Keratinocyte (primary cell): ENCODE results near the gene PCCB. TPM values are rescaled to one million over a fixed set of nuclear protein-coding genes. Genes with fewer than 3 reads are reported as not detected.

Source experiments
- DNase-seq: peaks from one replicate; pipeline ENCODE4 v3.0.0-alpha.2; 2011; ENCODE audit warnings: low read depth, missing footprints, low spot score
- FAIRE-seq: peaks from 2 replicates; lab custom pipeline; 2011; peaks lifted over from hg19 to GRCh38; lab: Jason Lieb, UNC
- H2AFZ ChIP-seq: 2 replicates; pipeline ENCODE4 v1.6.0; 2012; ENCODE audit warnings: low read length, control low read depth, inconsistent platforms; ENCODE audit not compliant: control insufficient read depth
- H3K27ac ChIP-seq: 2 replicates; pipeline ENCODE4 v1.5.1; 2011; ENCODE audit warnings: low read length; ENCODE audit not compliant: control insufficient read depth, insufficient read depth
- H3K27me3 ChIP-seq: 3 replicates; pipeline ENCODE4 v1.6.0; 2011; ENCODE audit warnings: low read length; ENCODE audit not compliant: control insufficient read depth, insufficient read depth; ENCODE audit errors: extremely low read depth
- H3K36me3 ChIP-seq, 2 experiments: 2 replicates in 1 of 2; 3 replicates in 1 of 2; pipeline ENCODE4 v1.5.1; 2011; ENCODE audit warnings: low read length in 2 of 2, mild to moderate bottlenecking in 1 of 2; ENCODE audit not compliant: control insufficient read depth in 2 of 2, insufficient read depth in 2 of 2; ENCODE audit errors: extremely low read depth in 1 of 2
- H3K4me1 ChIP-seq: 3 replicates; pipeline ENCODE4 v1.5.1; 2011; ENCODE audit warnings: low read length; ENCODE audit not compliant: control insufficient read depth, insufficient read depth; ENCODE audit errors: extremely low read depth
- H3K4me2 ChIP-seq: 3 replicates; pipeline ENCODE4 v1.6.0; 2011; ENCODE audit warnings: low read depth, low read length; ENCODE audit not compliant: control insufficient read depth, insufficient read depth; ENCODE audit errors: extremely low read depth
- H3K4me3 ChIP-seq, 3 experiments: fragments of 200-600 bp in 1 of 3; sonication (generic) in 1 of 3; 2 replicates in 2 of 3; 3 replicates in 1 of 3; pipeline ENCODE4 v1.5.1; 2011 to 2016; ENCODE audit warnings: low read length in 3 of 3, mild to moderate bottlenecking in 3 of 3, control low read depth in 2 of 3, inconsistent platforms in 1 of 3, low read depth in 1 of 3, mixed read lengths in 1 of 3, mixed run types in 1 of 3, moderate library complexity in 1 of 3; ENCODE audit not compliant: control insufficient read depth in 2 of 3, insufficient read depth in 2 of 3; ENCODE audit errors: extremely low read depth in 1 of 3
- H3K79me2 ChIP-seq: 2 replicates; pipeline ENCODE4 v1.6.0; 2012; ENCODE audit warnings: low read length; ENCODE audit not compliant: control insufficient read depth, insufficient read depth
- H3K9ac ChIP-seq: 3 replicates; pipeline ENCODE4 v1.6.0; 2011; ENCODE audit warnings: low read length; ENCODE audit not compliant: control insufficient read depth, insufficient read depth; ENCODE audit errors: extremely low read depth
- H3K9me1 ChIP-seq: 3 replicates; pipeline ENCODE4 v1.6.0; 2011; ENCODE audit warnings: low read length; ENCODE audit not compliant: control insufficient read depth, insufficient read depth; ENCODE audit errors: extremely low read depth
- H3K9me3 ChIP-seq: 2 replicates; pipeline ENCODE4 v1.5.1; 2012; ENCODE audit warnings: low read depth, low read length; ENCODE audit not compliant: control insufficient read depth
- H4K20me1 ChIP-seq: 3 replicates; pipeline ENCODE4 v1.6.0; 2011; ENCODE audit warnings: low read length; ENCODE audit not compliant: control insufficient read depth, insufficient read depth; ENCODE audit errors: extremely low read depth
- EZH2 ChIP-seq: IDR thresholded peaks from one replicate; pipeline ENCODE4 v1.6.1; 2012; ENCODE audit warnings: inconsistent platforms, mild to moderate bottlenecking, low read length, moderate library complexity
- dilution Hi-C: fragments of 300-500 bp; cut with MboI; formaldehyde crosslinking; loops from one replicate; pipeline ENCODE4 v1.7.0; 2020; ENCODE audit warnings: low sequenced_read_pairs; ENCODE audit not compliant: extremely low pct_ligation_motif_present
- polyA plus RNA-seq, 5 experiments: library from polyadenylated mRNA; depleted of rRNA in 3 of 5; stranded (reverse) in 3 of 5; stranded (forward) in 1 of 5; unstranded in 1 of 5; fragments of >200 nt; gene quantifications; 1 replicate in 1 of 5; 2 replicates in 3 of 5; 3 replicates in 1 of 5; pipeline versions ENCODE4 v1.2.1 to v1.2.3, GENCODE V29; 2011 to 2012; ENCODE audit warnings: missing spikeins in 2 of 5, low read depth in 1 of 5, low replicate concordance in 1 of 5
- TF ChIP-seq, protein P1 (sequence below), 3 experiments: IDR thresholded peaks in 1 of 3; conservative IDR thresholded peaks in 1 of 3; optimal IDR thresholded peaks in 1 of 3; 2 replicates in 2 of 3; 3 replicates in 1 of 3; pipeline versions ENCODE3 to v1.5.1; 2011; ENCODE audit warnings: low read length in 3 of 3, mild to moderate bottlenecking in 3 of 3, moderate library complexity in 2 of 3, control low read depth in 1 of 3, inconsistent platforms in 1 of 3; ENCODE audit not compliant: insufficient read depth in 2 of 3; ENCODE audit errors: extremely low read depth in 1 of 3

PCCB gene
- polyA plus RNA-seq, 1 donor (not counting 4 experiments of a cell fraction or from before 2014, with no cell fraction given): 46.9 TPM

- DNase-seq (no peak), FAIRE-seq (no peak)
- dilution Hi-C loops: no loop called here
- Histone ChIP-seq H3K4me2 (peak overlapping the region; percentile 80), H3K4me3 (peak overlapping the region in 2 of 3 experiments; percentile 48 to 74), H3K9me3 (no peaks in the 10 kb centered on the region), H3K27me3 (no peaks in the 10 kb centered on the region), H2AFZ (peak overlapping the region; percentile 94), H3K9ac (peak overlapping the region; percentile 83), H3K27ac (no peak overlapping the region), H3K9me1 (no peaks in the 10 kb centered on the region), H3K79me2 (peaks cover 15% of the 10 kb centered on the region), H3K36me3 (no peaks in the 10 kb centered on the region), H4K20me1 (no peaks in the 10 kb centered on the region), H3K4me1 (peaks cover 15% of the 10 kb centered on the region)
- TF ChIP-seq, protein P1, sequence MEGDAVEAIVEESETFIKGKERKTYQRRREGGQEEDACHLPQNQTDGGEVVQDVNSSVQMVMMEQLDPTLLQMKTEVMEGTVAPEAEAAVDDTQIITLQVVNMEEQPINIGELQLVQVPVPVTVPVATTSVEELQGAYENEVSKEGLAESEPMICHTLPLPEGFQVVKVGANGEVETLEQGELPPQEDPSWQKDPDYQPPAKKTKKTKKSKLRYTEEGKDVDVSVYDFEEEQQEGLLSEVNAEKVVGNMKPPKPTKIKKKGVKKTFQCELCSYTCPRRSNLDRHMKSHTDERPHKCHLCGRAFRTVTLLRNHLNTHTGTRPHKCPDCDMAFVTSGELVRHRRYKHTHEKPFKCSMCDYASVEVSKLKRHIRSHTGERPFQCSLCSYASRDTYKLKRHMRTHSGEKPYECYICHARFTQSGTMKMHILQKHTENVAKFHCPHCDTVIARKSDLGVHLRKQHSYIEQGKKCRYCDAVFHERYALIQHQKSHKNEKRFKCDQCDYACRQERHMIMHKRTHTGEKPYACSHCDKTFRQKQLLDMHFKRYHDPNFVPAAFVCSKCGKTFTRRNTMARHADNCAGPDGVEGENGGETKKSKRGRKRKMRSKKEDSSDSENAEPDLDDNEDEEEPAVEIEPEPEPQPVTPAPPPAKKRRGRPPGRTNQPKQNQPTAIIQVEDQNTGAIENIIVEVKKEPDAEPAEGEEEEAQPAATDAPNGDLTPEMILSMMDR (optimal IDR thresholded peaks at IDR 0.05 in 1 of 3, IDR thresholded peaks at IDR 0.05 in 1 of 3, conservative IDR thresholded peaks at IDR 0.05 in 1 of 3; ENCODE audit: extremely low read depth in 1 of 3, insufficient read depth in 2 of 3, low read length in 3 of 3): no peak
- TF ChIP-seq EZH2: no peak
Measured at GRCh38 chr3:136249593-136249992, 547 bp upstream of the PCCB start.

GRCh38 chr3:136250903-136251460 is 842 bp downstream of the PCCB start:
- peak; percentile 23 for DNase-seq
- H3K36me3 ChIP-seq: peaks cover 0 to 4% of the 10 kb centered on the region in 2 experiments
- dilution Hi-C loops: no loop called here
- H3K27me3 ChIP-seq: no peaks in the 10 kb centered on the region
- peak overlapping the region; percentile 83 for H3K9ac ChIP-seq
- H3K4me3 ChIP-seq: peak overlapping the region; percentile 48 to 74 (median 63)
- no peaks in the 10 kb centered on the region for H4K20me1 ChIP-seq
- H3K27ac ChIP-seq: peak overlapping the region; percentile 77
- TF ChIP-seq, protein P1 (optimal IDR thresholded peaks at IDR 0.05 in 1 of 3, IDR thresholded peaks at IDR 0.05 in 1 of 3, conservative IDR thresholded peaks at IDR 0.05 in 1 of 3; ENCODE audit: extremely low read depth in 1 of 3, insufficient read depth in 2 of 3, low read length in 3 of 3): peak in 2 of 3 experiments; percentile 9 to 34
- no peak for TF ChIP-seq EZH2
- H2AFZ ChIP-seq: peak overlapping the region; percentile 70
- peak overlapping the region; percentile 79 for H3K4me2 ChIP-seq
- FAIRE-seq: no peak
- peaks cover 17% of the 10 kb centered on the region for H3K79me2 ChIP-seq
- H3K9me1 ChIP-seq: no peaks in the 10 kb centered on the region
- H3K9me3 ChIP-seq: no peaks in the 10 kb centered on the region
- peaks cover 15% of the 10 kb centered on the region for H3K4me1 ChIP-seq
